HepG2 (cell line): ENCODE results near the gene BRAF. TPM values are rescaled to one million over a fixed set of nuclear protein-coding genes. Genes with fewer than 3 reads are reported as not detected.

ENCODE experiments used
- KLF11 ChIP-seq: IDR thresholded peaks from 2 replicates; pipeline ENCODE4 v1.6.1; 2016; ENCODE audit warnings: missing compliant biosample characterization
- MED13 ChIP-seq: sonication (generic); formaldehyde crosslinking; IDR thresholded peaks from 2 replicates; pipeline ENCODE4 v1.5.0; 2020; ENCODE audit warnings: missing genetic modification reagents
- SRY ChIP-seq: sonication (generic); formaldehyde crosslinking; IDR thresholded peaks from 2 replicates; pipeline ENCODE4 v1.8.0; 2022; ENCODE audit warnings: mild to moderate bottlenecking, missing genetic modification reagents
- TMF1 ChIP-seq: sonication (generic); formaldehyde crosslinking; IDR thresholded peaks from 2 replicates; pipeline ENCODE4 v1.8.1; 2022; ENCODE audit warnings: low read depth, missing genetic modification reagents
- ZNF124 ChIP-seq: sonication (generic); formaldehyde crosslinking; IDR thresholded peaks from 2 replicates; pipeline ENCODE4 v1.4.0; 2020; ENCODE audit warnings: missing genetic modification reagents
- ZNF180 ChIP-seq: sonication (generic); formaldehyde crosslinking; IDR thresholded peaks from 2 replicates; pipeline ENCODE4 v1.4.0; 2020; ENCODE audit warnings: low read depth, missing genetic modification reagents, borderline replicate concordance
- ZNF282 ChIP-seq: fragments of 450-650 bp; IDR thresholded peaks from 2 replicates; pipeline ENCODE4 v1.6.1; 2018; ENCODE audit not compliant: partially characterized antibody
- ZNF552 ChIP-seq: sonication (generic); formaldehyde crosslinking; IDR thresholded peaks from 2 replicates; pipeline ENCODE4 v1.9.0; 2022; ENCODE audit warnings: missing genetic modification reagents, mild to moderate bottlenecking, borderline replicate concordance
- ZNF558 ChIP-seq: sonication (generic); formaldehyde crosslinking; IDR thresholded peaks from 2 replicates; pipeline ENCODE4 v1.9.0; 2022; ENCODE audit warnings: mild to moderate bottlenecking, missing genetic modification reagents, borderline replicate concordance
- polyA plus RNA-seq, 8 experiments: library from polyadenylated mRNA; depleted of rRNA in 3 of 8; stranded (reverse) in 7 of 8; unstranded in 1 of 8; fragments of >200 nt; fragmentation: Illumina TruSeq in 4 of 8; extraction: Trizol in 4 of 8; gene quantifications; 2 replicates each; pipeline versions ENCODE4 v1.2.1 to v1.2.3, GENCODE V29; 2011 to 2016; ENCODE audit warnings: low read depth in 4 of 8, missing spikeins in 1 of 8, mixed read lengths in 1 of 8; ENCODE audit not compliant: insufficient read depth in 1 of 8
- total RNA-seq, 5 experiments: library from RNA; depleted of rRNA; stranded (reverse); fragments of >200 nt; fragmentation: Illumina TruSeq; extraction: Trizol; gene quantifications; 2 replicates each; pipeline ENCODE4 v1.2.3, GENCODE V29; 2016; ENCODE audit warnings: low read depth in 1 of 5
- TF ChIP-seq, protein P1 (sequence below): sonication (generic); formaldehyde crosslinking; IDR thresholded peaks from 2 replicates; pipeline ENCODE4 v1.4.0; 2020; ENCODE audit warnings: mild to moderate bottlenecking, missing genetic modification reagents
- TF ChIP-seq, protein P2 (sequence below): sonication (generic); formaldehyde crosslinking; conservative IDR thresholded peaks from 2 replicates; pipeline ENCODE4 v1.8.0; 2022; ENCODE audit warnings: missing genetic modification reagents
- TF ChIP-seq, protein P3 (sequence below): sonication (generic); formaldehyde crosslinking; IDR thresholded peaks from 2 replicates; pipeline ENCODE4 v1.9.0; 2022; ENCODE audit warnings: missing genetic modification reagents, mild to moderate bottlenecking, borderline replicate concordance
- TF ChIP-seq, protein P4 (sequence below): sonication (generic); formaldehyde crosslinking; IDR thresholded peaks from 2 replicates; pipeline ENCODE4 v1.4.0; 2020; ENCODE audit warnings: mild to moderate bottlenecking, missing genetic modification reagents, borderline replicate concordance
- TF ChIP-seq, protein P5 (sequence below): sonication (generic); formaldehyde crosslinking; IDR thresholded peaks from 2 replicates; pipeline ENCODE4 v1.5.1; 2020; ENCODE audit warnings: missing genetic modification reagents, mild to moderate bottlenecking, borderline replicate concordance

BRAF gene
- total and polyA plus RNA-seq, 2 of the 13 experiments (the other 11 are each of a cell fraction or from before 2014, with no cell fraction given) = 12.5 to 13.4 TPM

DNA sequence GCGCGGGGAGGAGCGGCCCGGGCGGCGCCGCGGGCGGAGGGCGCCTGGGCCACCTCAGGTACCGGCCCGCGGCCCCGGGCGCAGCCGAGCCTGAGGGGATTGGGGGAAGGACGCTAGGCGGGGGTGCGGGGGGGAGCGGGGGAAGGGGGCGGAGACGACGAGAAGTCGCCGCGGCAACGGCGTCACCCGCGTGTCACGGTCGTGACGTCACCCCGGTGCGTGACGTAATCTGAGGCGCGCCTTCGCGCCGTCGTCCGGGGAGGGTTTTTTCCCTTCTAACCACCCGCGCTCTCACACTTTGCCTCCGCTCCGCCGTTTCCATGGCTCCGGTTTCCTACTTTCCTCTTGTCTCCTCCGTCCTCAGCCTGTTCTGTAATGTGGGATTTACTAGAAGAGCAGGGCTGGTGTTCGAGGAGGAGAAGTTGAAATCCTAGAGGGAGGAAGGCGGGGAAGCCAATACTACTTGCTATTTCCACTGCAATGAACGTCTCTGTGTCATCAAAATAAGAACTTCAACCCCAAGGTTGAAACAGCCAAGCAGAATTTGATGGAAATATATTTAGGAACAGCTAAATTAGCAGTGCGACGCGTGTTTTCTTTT, at the start of gene BRAF (continued):
- TF ChIP-seq, protein P1, sequence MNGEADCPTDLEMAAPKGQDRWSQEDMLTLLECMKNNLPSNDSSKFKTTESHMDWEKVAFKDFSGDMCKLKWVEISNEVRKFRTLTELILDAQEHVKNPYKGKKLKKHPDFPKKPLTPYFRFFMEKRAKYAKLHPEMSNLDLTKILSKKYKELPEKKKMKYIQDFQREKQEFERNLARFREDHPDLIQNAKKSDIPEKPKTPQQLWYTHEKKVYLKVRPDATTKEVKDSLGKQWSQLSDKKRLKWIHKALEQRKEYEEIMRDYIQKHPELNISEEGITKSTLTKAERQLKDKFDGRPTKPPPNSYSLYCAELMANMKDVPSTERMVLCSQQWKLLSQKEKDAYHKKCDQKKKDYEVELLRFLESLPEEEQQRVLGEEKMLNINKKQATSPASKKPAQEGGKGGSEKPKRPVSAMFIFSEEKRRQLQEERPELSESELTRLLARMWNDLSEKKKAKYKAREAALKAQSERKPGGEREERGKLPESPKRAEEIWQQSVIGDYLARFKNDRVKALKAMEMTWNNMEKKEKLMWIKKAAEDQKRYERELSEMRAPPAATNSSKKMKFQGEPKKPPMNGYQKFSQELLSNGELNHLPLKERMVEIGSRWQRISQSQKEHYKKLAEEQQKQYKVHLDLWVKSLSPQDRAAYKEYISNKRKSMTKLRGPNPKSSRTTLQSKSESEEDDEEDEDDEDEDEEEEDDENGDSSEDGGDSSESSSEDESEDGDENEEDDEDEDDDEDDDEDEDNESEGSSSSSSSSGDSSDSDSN = no peak
- TF ChIP-seq ZNF180 (CRISPR knock-in tag) (no peak), ZNF124 (no peak), ZNF282 (no peak), TMF1 (no peak), KLF11 (peak; percentile 38; the same call in 1 of the 2 replicates), ZNF558 (no peak), ZNF552 (CRISPR knock-in tag) (no peak), SRY (CRISPR knock-in tag) (no peak), MED13 (CRISPR knock-in tag) (no peak)
- TF ChIP-seq, protein P2, sequence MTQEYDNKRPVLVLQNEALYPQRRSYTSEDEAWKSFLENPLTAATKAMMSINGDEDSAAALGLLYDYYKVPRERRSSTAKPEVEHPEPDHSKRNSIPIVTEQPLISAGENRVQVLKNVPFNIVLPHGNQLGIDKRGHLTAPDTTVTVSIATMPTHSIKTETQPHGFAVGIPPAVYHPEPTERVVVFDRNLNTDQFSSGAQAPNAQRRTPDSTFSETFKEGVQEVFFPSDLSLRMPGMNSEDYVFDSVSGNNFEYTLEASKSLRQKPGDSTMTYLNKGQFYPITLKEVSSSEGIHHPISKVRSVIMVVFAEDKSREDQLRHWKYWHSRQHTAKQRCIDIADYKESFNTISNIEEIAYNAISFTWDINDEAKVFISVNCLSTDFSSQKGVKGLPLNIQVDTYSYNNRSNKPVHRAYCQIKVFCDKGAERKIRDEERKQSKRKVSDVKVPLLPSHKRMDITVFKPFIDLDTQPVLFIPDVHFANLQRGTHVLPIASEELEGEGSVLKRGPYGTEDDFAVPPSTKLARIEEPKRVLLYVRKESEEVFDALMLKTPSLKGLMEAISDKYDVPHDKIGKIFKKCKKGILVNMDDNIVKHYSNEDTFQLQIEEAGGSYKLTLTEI (CRISPR knock-in tag) = no peak
- TF ChIP-seq, protein P3, sequence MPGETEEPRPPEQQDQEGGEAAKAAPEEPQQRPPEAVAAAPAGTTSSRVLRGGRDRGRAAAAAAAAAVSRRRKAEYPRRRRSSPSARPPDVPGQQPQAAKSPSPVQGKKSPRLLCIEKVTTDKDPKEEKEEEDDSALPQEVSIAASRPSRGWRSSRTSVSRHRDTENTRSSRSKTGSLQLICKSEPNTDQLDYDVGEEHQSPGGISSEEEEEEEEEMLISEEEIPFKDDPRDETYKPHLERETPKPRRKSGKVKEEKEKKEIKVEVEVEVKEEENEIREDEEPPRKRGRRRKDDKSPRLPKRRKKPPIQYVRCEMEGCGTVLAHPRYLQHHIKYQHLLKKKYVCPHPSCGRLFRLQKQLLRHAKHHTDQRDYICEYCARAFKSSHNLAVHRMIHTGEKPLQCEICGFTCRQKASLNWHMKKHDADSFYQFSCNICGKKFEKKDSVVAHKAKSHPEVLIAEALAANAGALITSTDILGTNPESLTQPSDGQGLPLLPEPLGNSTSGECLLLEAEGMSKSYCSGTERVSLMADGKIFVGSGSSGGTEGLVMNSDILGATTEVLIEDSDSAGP (CRISPR knock-in tag) = no peak
- TF ChIP-seq, protein P4, sequence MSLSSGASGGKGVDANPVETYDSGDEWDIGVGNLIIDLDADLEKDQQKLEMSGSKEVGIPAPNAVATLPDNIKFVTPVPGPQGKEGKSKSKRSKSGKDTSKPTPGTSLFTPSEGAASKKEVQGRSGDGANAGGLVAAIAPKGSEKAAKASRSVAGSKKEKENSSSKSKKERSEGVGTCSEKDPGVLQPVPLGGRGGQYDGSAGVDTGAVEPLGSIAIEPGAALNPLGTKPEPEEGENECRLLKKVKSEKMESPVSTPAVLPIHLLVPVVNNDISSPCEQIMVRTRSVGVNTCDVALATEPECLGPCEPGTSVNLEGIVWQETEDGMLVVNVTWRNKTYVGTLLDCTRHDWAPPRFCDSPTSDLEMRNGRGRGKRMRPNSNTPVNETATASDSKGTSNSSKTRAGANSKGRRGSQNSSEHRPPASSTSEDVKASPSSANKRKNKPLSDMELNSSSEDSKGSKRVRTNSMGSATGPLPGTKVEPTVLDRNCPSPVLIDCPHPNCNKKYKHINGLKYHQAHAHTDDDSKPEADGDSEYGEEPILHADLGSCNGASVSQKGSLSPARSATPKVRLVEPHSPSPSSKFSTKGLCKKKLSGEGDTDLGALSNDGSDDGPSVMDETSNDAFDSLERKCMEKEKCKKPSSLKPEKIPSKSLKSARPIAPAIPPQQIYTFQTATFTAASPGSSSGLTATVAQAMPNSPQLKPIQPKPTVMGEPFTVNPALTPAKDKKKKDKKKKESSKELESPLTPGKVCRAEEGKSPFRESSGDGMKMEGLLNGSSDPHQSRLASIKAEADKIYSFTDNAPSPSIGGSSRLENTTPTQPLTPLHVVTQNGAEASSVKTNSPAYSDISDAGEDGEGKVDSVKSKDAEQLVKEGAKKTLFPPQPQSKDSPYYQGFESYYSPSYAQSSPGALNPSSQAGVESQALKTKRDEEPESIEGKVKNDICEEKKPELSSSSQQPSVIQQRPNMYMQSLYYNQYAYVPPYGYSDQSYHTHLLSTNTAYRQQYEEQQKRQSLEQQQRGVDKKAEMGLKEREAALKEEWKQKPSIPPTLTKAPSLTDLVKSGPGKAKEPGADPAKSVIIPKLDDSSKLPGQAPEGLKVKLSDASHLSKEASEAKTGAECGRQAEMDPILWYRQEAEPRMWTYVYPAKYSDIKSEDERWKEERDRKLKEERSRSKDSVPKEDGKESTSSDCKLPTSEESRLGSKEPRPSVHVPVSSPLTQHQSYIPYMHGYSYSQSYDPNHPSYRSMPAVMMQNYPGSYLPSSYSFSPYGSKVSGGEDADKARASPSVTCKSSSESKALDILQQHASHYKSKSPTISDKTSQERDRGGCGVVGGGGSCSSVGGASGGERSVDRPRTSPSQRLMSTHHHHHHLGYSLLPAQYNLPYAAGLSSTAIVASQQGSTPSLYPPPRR (CRISPR knock-in tag) = no peak
- TF ChIP-seq, protein P5, sequence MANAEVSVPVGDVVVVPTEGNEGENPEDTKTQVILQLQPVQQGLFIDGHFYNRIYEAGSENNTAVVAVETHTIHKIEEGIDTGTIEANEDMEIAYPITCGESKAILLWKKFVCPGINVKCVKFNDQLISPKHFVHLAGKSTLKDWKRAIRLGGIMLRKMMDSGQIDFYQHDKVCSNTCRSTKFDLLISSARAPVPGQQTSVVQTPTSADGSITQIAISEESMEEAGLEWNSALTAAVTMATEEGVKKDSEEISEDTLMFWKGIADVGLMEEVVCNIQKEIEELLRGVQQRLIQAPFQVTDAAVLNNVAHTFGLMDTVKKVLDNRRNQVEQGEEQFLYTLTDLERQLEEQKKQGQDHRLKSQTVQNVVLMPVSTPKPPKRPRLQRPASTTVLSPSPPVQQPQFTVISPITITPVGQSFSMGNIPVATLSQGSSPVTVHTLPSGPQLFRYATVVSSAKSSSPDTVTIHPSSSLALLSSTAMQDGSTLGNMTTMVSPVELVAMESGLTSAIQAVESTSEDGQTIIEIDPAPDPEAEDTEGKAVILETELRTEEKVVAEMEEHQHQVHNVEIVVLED (CRISPR knock-in tag) = peak; percentile 51; the same call in 1 of the 2 replicates
